Testis (tissue), 2 donors: ENCODE data around the gene RAP1GDS1.

ENCODE experiments used
- POLR2A ChIP-seq: fragments of 450-650 bp; IDR thresholded peaks from one replicate; pipeline ENCODE4 v1.6.1; 2017; ENCODE audit warnings: antibody characterized with exemption, mild to moderate bottlenecking, moderate library complexity
- TF ChIP-seq, protein P1 (sequence below), 3 experiments: fragments of 450-650 bp in 2 of 3; fragments of 200-600 bp in 1 of 3; sonication (generic) in 1 of 3; IDR thresholded peaks; one replicate each; pipeline ENCODE4 v1.5.1; 2016 to 2019; ENCODE audit warnings: antibody characterized with exemption in 3 of 3, mild to moderate bottlenecking in 2 of 3, moderate library complexity in 1 of 3

DNA sequence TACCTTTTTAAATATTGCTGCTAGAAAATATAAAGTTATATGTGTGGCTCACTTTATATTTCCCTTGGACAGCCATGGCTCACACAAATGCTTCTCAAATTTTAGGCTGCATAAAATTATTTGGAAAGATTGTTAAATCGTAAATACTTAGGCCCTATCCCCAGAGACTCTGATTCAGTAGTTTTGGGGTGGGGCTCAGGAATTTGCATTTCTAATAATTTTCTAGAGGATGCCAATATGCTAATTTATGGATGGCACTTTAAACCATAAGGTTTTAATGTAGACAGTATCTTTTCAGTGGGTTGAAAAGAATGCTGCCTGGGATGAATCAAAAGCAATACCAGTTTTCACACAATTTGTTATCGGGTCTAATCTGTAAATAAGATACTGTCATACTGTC lies 49.7 kb downstream of the RAP1GDS1 start:
- TF ChIP-seq, protein P1, sequence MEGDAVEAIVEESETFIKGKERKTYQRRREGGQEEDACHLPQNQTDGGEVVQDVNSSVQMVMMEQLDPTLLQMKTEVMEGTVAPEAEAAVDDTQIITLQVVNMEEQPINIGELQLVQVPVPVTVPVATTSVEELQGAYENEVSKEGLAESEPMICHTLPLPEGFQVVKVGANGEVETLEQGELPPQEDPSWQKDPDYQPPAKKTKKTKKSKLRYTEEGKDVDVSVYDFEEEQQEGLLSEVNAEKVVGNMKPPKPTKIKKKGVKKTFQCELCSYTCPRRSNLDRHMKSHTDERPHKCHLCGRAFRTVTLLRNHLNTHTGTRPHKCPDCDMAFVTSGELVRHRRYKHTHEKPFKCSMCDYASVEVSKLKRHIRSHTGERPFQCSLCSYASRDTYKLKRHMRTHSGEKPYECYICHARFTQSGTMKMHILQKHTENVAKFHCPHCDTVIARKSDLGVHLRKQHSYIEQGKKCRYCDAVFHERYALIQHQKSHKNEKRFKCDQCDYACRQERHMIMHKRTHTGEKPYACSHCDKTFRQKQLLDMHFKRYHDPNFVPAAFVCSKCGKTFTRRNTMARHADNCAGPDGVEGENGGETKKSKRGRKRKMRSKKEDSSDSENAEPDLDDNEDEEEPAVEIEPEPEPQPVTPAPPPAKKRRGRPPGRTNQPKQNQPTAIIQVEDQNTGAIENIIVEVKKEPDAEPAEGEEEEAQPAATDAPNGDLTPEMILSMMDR (IDR thresholded peaks at IDR 0.05): no peak
- no peak for TF ChIP-seq POLR2A
